Body of pancreas (tissue), 4 donors: ENCODE measurements around the gene POLR3A. TPM values are rescaled to one million over a fixed set of nuclear protein-coding genes. Genes with fewer than 3 reads are reported as not detected.

ENCODE experiments used
- ATAC-seq: fragments of 150-250 bp; one replicate; pipeline ENCODE4 v1.9.1; 2016
- DNase-seq, 4 donors: peaks; one replicate each; pipeline ENCODE4 v3.0.0-alpha.2; 2019
- H3K27ac ChIP-seq, 4 donors: fragments of 200-600 bp; sonication (generic); 1 replicate in 3 of 4; 2 replicates in 1 of 4; pipeline versions ENCODE4 v1.5.1 to v1.6.1; 2016 to 2019; ENCODE audit warnings: mild to moderate bottlenecking in 1 of 4, mixed read lengths in 1 of 4, moderate library complexity in 1 of 4
- H3K27me3 ChIP-seq, 2 donors: fragments of 200-600 bp; sonication (generic); one replicate each; pipeline ENCODE4 v1.6.0; 2016; ENCODE audit warnings: mild to moderate bottlenecking in 1 of 2
- H3K36me3 ChIP-seq, 2 donors: fragments of 200-600 bp; sonication (generic); replicated peaks in 1 of 2; 2 replicates each; pipeline ENCODE4 v1.5.1; 2016; ENCODE audit warnings: low read depth in 2 of 2; ENCODE audit not compliant: insufficient read depth in 1 of 2
- H3K4me1 ChIP-seq: fragments of 200-600 bp; sonication (generic); one replicate; pipeline ENCODE4 v1.6.0; 2016
- H3K4me3 ChIP-seq, 2 donors: fragments of 200-600 bp; sonication (generic); 1 replicate in 1 of 2; 2 replicates in 1 of 2; pipeline ENCODE4 v1.5.1; 2016 to 2019
- H3K9me3 ChIP-seq, 3 donors: fragments of 200-600 bp; sonication (generic); 1 replicate in 2 of 3; 2 replicates in 1 of 3; pipeline ENCODE4 v1.5.1; 2016
- POLR2A ChIP-seq, 3 donors: fragments of 450-650 bp; IDR thresholded peaks; one replicate each; pipeline ENCODE4 v1.6.1; 2016; ENCODE audit warnings: antibody characterized with exemption in 3 of 3, mild to moderate bottlenecking in 2 of 3
- WGBS, 2 donors: methylation state at CpG; one replicate each; pipeline ENCODE4 v1.1.5; 2017; 5-methylcytosine and 5-hydroxymethylcytosine counted together
- intact Hi-C: fragments of 100-400 bp; cut with DNase I; formaldehyde crosslinking; loops from one replicate; pipeline ENCODE4 v1.15.1; 2023
- total RNA-seq, 2 donors: library from RNA; depleted of rRNA; stranded (reverse); fragments of >200 nt; gene quantifications; one replicate each; pipeline ENCODE4 v1.1.0, GENCODE V29; 2016
- TF ChIP-seq, protein P1 (sequence below), 7 experiments: fragments of 450-650 bp in 4 of 7; fragments of 200-600 bp in 3 of 7; sonication (generic) in 3 of 7; IDR thresholded peaks; one replicate each; pipeline ENCODE4 v1.5.1; 2016 to 2019; ENCODE audit warnings: antibody characterized with exemption in 7 of 7

Gene POLR3A
- total RNA-seq, 2 donors from 2014 or later, result 7.9 to 10.4 TPM

DNA sequence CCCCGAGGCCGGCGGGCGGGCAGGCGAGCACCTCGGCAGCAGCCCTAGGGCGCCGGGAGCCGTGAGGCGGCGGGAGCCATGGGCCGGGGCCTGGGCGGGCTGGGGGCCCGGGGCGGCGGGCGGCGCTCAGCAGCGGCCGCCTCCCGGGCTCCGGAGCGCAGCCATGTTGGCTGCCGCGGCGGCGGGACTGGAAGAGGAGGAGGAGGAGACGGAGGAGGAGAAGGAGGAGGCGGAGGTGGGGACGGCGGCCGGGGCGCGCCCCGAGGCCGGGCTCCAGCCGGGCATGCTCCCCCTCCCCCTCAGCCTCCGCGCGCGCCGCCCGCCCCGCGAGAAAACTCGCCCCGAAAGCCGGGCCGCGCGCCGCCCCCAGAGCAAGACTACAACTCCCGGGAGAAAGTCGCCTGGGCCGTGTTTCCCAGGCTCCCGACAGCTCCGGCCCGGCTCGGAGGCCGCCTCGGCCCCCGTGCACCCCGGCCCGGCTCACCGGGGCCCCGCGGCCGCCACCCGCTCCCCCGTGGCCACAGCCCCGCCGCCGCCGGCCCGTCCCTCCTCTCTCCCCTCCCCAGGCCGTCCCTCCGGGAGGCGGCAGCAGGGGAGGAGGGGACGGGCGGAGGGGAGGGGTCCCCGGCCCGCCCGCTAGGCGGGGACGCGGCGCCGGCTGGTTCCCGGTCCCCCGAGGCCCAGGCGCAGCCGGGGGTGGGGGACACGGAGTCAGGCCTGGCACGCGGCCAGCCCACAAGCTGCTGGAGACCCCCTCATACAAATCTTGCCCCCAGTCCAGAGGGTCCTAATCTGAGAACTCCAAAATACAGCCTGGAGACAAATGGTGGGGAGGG is 102.5 kb downstream of the POLR3A start, which contains the start of gene DLG5:
TSS of gene DLG5 (minus strand) at position 190 of the 836 bp plus-strand sequence. CDS start 235 bp downstream, outside the sequence.
- intact Hi-C loops, result no loop called here
- peak; percentile 83 for ATAC-seq
- 0% methylated on average over 62 of the region's 95 CpGs; no CpG with 5 or more reads in 1 of the 2 donors for WGBS, 2 donors
- peak; percentile 12 to 36 (median 19) for TF ChIP-seq POLR2A (IDR thresholded peaks at IDR 0.05)
- TF ChIP-seq, protein P1, sequence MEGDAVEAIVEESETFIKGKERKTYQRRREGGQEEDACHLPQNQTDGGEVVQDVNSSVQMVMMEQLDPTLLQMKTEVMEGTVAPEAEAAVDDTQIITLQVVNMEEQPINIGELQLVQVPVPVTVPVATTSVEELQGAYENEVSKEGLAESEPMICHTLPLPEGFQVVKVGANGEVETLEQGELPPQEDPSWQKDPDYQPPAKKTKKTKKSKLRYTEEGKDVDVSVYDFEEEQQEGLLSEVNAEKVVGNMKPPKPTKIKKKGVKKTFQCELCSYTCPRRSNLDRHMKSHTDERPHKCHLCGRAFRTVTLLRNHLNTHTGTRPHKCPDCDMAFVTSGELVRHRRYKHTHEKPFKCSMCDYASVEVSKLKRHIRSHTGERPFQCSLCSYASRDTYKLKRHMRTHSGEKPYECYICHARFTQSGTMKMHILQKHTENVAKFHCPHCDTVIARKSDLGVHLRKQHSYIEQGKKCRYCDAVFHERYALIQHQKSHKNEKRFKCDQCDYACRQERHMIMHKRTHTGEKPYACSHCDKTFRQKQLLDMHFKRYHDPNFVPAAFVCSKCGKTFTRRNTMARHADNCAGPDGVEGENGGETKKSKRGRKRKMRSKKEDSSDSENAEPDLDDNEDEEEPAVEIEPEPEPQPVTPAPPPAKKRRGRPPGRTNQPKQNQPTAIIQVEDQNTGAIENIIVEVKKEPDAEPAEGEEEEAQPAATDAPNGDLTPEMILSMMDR (IDR thresholded peaks at IDR 0.05), result peak in 3 of 7 experiments; percentile 5 to 20 (median 17)
- Histone ChIP-seq H3K4me3 (peak within 1 kb of the TSS; percentile 33 to 56), H3K36me3 (no peaks in the 10 kb centered on the region), H3K4me1 (peaks cover 31% of the 10 kb centered on the region), H3K27ac (peak within 1 kb of the TSS; percentile 40 to 79 (median 66)), H3K27me3 (no peaks in the 10 kb centered on the region), H3K9me3 (no peaks in the 10 kb centered on the region)
- DNase-seq, result peak; percentile 64 to 74 (median 70)

DNA sequence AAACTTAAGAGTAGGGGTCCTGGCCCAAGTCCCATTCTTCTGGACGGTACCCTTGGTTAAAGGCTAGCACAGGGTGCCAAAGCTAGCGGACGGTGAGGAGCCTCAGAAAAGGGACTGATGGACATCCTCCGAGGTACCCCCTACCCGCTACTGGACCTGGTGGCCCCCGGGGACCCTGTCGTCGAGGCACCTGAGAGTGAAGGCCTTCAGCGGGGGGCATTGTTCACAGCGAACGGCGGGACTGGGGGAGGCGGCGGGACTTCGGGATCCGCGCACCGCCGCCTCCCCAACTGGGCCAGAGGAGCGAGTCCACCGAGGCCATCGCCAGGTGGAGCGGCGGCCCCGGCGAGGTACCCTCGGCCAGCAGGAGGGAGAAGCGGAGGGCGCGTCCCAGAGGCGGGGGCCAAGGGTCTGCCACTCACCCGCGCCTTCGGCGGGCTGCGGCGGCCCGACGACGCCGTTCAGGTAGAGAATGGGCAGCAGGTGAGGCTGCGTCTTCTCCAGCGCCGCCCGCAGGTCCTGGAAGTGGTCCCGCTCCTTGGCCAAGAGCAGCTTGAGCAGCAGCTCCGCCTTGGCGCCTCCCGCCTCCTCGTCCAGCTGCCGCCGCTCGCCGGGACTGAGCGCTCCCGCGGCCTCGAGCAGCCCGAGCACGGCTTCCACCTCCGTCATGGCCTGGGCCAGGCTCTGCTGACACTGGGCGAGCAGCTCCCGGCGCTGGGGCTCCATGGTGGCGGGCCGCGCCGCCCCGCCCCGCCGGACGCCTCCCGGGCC is 103.3 kb downstream of the POLR3A start:
- peaks cover 31% of the 10 kb centered on the region for H3K4me1 ChIP-seq
- ATAC-seq (peak; percentile 68), DNase-seq (peak; percentile 67 to 81 (median 72))
- H3K4me3 ChIP-seq, result peak overlapping the region; percentile 29 to 56
- H3K27ac ChIP-seq, result peak overlapping the region; percentile 40 to 79 (median 66)
- WGBS, 2 donors, result 1% methylated on average over 58 of the region's 73 CpGs; no CpG with 5 or more reads in 1 of the 2 donors
- H3K9me3 ChIP-seq, result no peaks in the 10 kb centered on the region
- TF ChIP-seq, protein P1 (IDR thresholded peaks at IDR 0.05), result peak in 2 of 7 experiments; percentile 13 to 15
- TF ChIP-seq POLR2A (IDR thresholded peaks at IDR 0.05), result peak in 1 of 3 donors; percentile 30
- H3K27me3 ChIP-seq, result no peaks in the 10 kb centered on the region
- no peaks in the 10 kb centered on the region for H3K36me3 ChIP-seq
- intact Hi-C loops, result no loop called here

DNA sequence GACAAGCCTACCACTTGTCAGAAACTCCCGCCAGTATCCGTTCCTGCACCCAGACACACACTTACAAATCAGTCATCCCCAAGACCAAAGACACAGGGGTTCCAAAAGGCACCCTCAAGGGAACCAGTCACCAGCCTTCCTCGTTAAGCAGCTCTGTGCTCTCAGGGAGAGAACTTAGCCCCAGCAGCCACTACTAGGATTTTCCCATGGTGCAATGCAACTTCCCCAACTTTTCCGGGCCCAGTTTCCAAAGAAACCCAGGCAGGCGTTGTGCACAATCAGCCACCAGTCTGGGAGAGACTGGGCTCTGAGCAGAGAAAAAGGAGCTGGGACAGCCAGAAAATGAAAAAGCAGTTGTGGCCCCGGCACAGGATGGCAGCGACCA is 103.9 kb downstream of the POLR3A start:
- WGBS, 2 donors, result 13 to 15% methylated on average over 6 to 7 of the region's 7 CpGs
- peak; percentile 13 to 41 (median 29) for DNase-seq
- Histone ChIP-seq H3K27ac (peak overlapping the region in 3 of 4 donors; percentile 57 to 79 (median 74)), H3K9me3 (no peaks in the 10 kb centered on the region), H3K4me3 (peak overlapping the region in 1 of 2 donors; percentile 56), H3K36me3 (no peaks in the 10 kb centered on the region), H3K27me3 (no peaks in the 10 kb centered on the region), H3K4me1 (peaks cover 31% of the 10 kb centered on the region)
- no peak for ATAC-seq
- intact Hi-C loops, result no loop called here
- TF ChIP-seq, protein P1 (IDR thresholded peaks at IDR 0.05), result no peak
- TF ChIP-seq POLR2A (IDR thresholded peaks at IDR 0.05), result no peak

DNA sequence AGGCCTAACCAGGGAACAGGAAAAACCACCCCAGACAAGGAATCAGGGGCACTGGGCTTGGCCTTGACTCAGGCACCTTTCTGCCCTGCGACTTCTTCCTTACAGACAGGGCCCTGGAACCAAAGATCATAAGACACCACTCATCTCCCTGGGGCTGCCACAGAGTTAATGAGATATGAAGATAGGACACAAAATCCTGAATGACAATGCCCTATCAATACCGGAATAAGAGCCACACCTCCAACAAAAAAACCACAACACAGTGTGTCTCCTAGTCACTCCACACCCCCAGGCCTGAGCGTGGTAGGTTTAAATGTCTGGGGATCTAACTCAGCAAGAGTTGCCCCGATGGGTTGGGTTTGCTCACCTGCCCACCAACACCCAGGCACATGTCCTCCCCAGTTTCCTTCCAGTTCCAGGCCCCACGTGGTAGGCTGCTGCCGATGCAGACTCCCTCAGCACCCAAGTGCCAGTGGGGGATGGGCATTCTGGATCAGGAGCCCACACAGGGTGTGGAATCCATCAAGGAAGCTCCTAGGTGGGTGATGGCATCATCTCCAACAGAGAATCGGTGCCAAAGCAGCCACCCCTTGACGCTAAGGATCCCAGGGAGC is 106.6 kb downstream of the POLR3A start:
- TF ChIP-seq, protein P1 (IDR thresholded peaks at IDR 0.05), result no peak
- TF ChIP-seq POLR2A (IDR thresholded peaks at IDR 0.05), result no peak
- DNase-seq, result no peak
- Histone ChIP-seq H3K27ac (no peak overlapping the region), H3K36me3 (no peaks in the 10 kb centered on the region), H3K9me3 (no peaks in the 10 kb centered on the region), H3K27me3 (no peaks in the 10 kb centered on the region), H3K4me1 (peaks cover 41% of the 10 kb centered on the region), H3K4me3 (no peak overlapping the region)
- ATAC-seq, result no peak
- 67 to 74% methylated on average over 5 to 8 of the region's 8 CpGs for WGBS, 2 donors
- intact Hi-C loops, result no loop called here
